DND-41 (cell line): ENCODE data around the gene LRP1.

ENCODE experiments used
- EZH2 ChIP-seq: IDR thresholded peaks from 3 replicates; pipeline ENCODE4 v1.6.1; 2012; ENCODE audit warnings: borderline replicate concordance, low read depth, mild to moderate bottlenecking, moderate library complexity, low read length, inconsistent platforms; ENCODE audit not compliant: severe bottlenecking
- TF ChIP-seq, protein P1 (sequence below): IDR thresholded peaks from 2 replicates; pipeline ENCODE4 v1.5.1; 2012; ENCODE audit warnings: borderline replicate concordance, low read length, moderate library complexity, mild to moderate bottlenecking; ENCODE audit not compliant: poor library complexity, severe bottlenecking; ENCODE audit errors: extremely low read depth

- TF ChIP-seq, protein P1, sequence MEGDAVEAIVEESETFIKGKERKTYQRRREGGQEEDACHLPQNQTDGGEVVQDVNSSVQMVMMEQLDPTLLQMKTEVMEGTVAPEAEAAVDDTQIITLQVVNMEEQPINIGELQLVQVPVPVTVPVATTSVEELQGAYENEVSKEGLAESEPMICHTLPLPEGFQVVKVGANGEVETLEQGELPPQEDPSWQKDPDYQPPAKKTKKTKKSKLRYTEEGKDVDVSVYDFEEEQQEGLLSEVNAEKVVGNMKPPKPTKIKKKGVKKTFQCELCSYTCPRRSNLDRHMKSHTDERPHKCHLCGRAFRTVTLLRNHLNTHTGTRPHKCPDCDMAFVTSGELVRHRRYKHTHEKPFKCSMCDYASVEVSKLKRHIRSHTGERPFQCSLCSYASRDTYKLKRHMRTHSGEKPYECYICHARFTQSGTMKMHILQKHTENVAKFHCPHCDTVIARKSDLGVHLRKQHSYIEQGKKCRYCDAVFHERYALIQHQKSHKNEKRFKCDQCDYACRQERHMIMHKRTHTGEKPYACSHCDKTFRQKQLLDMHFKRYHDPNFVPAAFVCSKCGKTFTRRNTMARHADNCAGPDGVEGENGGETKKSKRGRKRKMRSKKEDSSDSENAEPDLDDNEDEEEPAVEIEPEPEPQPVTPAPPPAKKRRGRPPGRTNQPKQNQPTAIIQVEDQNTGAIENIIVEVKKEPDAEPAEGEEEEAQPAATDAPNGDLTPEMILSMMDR = no peak
- no peak for TF ChIP-seq EZH2
Measured at GRCh38 chr12:57260366-57260765, 132.1 kb downstream of the LRP1 start.
